GM21737 (cell line): ENCODE measurements around the gene CDH4.

ENCODE experiments used
- ATAC-seq: cut with Tn5 transposase; IDR thresholded peaks from one replicate; pipeline ENCODE4 v1.9.1; 2021; ENCODE audit warnings: mild to moderate bottlenecking, moderate library complexity; ENCODE audit not compliant: unreplicated experiment

CDH4 gene

GRCh38 chr20:61875221-61875885, 623.3 kb downstream of the CDH4 start:
- no peak for ATAC-seq

- ATAC-seq: no peak
Observed at GRCh38 chr20:61875996-61876395, 623.9 kb downstream of the CDH4 start.

- ATAC-seq: no peak
Observed at GRCh38 chr20:61876952-61877728, 625.1 kb downstream of the CDH4 start.

- ATAC-seq: no peak
Observed at GRCh38 chr20:61877776-61878477, 625.9 kb downstream of the CDH4 start.

GRCh38 chr20:61878478-61879302, 626.6 kb downstream of the CDH4 start:
- ATAC-seq: no peak

- ATAC-seq: no peak
Observed at GRCh38 chr20:61879303-61879620, 627.2 kb downstream of the CDH4 start.

GRCh38 chr20:61879694-61880093, 627.6 kb downstream of the CDH4 start:
- ATAC-seq: no peak

GRCh38 chr20:61880706-61881105, 628.6 kb downstream of the CDH4 start:
- ATAC-seq: no peak

- ATAC-seq: no peak
Observed at GRCh38 chr20:61881416-61881815, 629.4 kb downstream of the CDH4 start.

- ATAC-seq: no peak
Observed at GRCh38 chr20:61881861-61882260, 629.8 kb downstream of the CDH4 start.

GRCh38 chr20:61882716-61883615, 630.9 kb downstream of the CDH4 start:
- ATAC-seq: no peak

- no peak for ATAC-seq
Observed at GRCh38 chr20:61883857-61884393, 631.9 kb downstream of the CDH4 start.

- ATAC-seq: no peak
Observed at GRCh38 chr20:61884571-61885389, 632.7 kb downstream of the CDH4 start.

GRCh38 chr20:61885759-61886715, 634.0 kb downstream of the CDH4 start:
- no peak for ATAC-seq

- ATAC-seq: no peak
Observed at GRCh38 chr20:61886721-61887595, 634.9 kb downstream of the CDH4 start.

GRCh38 chr20:61887596-61888093, 635.6 kb downstream of the CDH4 start:
- no peak for ATAC-seq
